GM19239 (cell line): ENCODE data around the gene NCSTN.

Experiments used
- DNase-seq: peaks from one replicate; pipeline ENCODE4 v3.0.0; 2011; ENCODE audit warnings: low spot score; ENCODE audit not compliant: insufficient read length
- FAIRE-seq: peaks from 2 replicates; lab custom pipeline; 2011; peaks lifted over from hg19 to GRCh38; lab: Jason Lieb, UNC

Gene NCSTN

DNA sequence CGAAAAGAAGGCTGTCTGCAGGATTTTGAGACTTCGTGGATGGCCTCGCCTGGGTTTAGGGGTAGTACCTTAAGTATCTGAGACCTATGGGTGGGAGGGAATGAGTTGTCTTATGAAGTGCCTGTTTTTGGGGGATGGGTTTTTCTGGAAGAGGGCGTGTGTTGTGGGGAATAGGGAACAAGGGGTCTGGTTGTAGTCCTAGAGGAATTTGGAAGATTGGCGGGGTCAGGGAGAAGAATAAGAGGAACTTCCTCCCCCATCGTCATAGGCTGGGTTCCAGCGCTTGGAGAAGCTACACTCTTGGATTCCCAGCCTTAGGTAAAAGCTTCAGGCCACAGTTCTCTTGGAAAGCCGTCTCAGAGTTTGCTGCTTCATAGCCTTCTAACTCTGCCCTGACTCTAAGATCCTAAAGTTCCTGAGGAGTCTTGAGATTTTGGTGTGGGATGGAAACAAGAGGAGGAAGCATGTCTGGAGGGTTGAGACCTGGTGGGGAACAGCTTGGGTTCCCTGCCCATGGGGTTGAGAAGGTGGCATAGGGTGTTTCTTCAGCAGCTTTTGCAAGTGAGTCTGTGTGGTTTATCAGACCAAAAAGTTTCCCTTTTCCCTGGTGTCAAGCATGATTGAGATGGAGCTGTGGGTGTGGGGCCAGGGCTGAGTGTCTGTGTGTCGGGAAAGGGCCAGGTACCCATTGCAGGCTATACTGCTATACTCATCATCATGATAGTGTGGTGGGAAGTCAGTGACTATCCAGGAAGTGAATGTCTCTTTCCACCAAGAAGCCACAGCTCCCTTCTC is 59.0 kb downstream of the NCSTN start:
- DNase-seq (no peak), FAIRE-seq (no peak)

DNA sequence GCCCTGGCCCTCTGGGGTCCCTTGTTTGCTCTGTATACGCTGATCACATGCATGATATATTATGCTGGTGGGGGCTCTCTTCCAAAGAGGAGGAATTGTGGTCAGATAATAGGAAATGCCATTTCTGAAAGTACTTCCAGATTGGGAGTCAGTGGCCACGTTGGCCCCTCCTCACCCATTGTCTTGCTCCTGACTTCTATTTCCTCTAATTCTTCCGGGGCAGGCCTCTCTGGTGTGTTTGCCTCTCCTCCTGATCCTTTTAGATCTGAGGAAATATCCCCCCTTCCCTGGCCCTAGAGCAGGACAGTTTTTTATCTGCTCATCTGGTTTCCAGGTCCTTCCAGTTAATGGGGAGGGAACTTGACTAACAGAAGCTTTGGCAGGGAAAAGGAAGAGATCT is 60.1 kb downstream of the NCSTN start:
- no peak for DNase-seq
- no peak for FAIRE-seq

DNA sequence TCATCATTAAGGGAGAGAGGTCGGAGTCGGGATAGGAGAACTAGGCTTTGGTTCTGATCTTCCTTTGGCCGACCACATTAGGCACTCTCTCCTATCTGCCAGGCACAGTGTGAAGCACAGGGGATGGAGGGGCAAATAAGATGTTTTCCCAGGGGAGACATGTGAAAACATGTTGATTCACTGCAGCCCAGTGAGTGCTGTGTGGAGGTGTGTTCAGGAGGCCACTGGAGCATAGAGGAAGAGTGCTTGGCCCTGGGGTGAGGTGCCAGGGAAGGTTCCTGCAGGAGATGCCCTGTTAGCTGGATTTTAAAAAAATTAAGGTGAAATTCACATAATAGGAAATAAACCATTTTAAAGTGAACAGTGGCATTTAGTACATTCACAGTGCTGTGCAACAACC is 60.9 kb downstream of the NCSTN start:
- FAIRE-seq (no peak), DNase-seq (no peak)

DNA sequence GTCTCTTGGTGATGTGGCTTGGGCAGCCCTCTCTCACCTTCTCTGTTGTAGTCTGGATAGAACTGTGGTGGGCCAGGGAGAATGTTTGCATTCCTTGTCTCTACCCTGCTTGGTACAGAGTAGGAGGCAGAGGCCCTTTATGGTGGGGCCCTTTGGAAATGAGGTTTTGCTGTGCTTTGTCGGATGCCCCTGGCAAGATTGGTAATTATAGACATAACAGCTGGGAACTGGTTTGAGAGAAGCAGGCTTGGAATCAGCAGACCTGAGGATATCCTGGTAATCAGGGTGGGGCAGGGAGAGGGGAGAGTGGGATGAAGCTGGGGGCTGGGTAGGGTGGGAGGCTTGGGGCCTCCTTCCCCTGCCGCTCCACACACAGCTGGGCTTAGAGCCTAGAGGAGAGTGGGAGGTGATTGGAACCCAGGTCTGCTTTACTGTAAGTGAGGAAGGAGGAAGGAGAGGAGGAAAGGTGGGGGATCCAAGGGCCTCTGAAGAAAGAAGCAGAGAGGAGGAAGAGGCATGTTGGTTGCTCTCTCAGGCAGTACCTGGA is 62.2 kb downstream of the NCSTN start:
- DNase-seq = no peak

DNA sequence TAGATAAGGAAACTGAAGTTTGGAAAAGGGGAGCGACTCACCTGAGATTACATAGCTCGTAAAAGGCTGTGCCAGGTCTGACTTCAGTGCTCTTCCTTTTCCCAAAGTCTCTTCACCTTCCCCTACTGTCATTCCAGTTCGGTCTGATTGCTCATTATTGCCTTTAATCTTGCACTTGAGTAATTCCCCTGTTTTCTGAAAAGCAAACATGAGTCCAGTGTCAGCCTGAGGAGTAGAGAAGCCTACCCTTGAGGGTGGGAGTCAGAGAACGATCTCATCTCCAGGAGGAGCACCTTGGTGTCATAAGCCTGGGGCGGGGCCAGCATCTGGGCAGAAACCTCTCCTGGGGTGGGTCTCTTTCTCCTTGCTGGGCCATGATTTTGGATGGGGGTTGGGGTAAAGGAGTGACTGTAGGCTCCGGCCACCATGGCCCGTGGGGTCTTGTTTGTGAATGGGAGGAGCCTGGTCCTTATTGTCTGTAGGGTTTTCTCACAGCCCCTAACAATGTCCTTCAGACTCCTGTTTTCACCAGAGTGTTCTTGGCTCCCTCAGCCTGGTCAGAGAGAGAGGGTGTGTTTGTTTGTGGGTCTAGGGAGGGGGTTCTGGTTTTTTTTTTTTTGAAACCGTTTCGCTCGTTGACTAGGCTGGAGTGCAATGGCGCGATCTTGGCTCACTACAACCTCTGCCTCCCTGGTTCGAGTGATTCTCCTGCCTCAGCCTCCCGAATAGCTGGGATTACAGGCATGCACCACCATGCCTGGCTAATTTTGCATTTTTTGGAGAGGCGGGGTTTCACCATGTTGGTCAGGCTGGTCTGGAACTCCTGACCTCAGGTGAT is 63.2 kb downstream of the NCSTN start:
- FAIRE-seq (no peak), DNase-seq (no peak)

More for the DNA sequence above, 62.2 kb downstream of the NCSTN start:
- no peak for FAIRE-seq

DNA sequence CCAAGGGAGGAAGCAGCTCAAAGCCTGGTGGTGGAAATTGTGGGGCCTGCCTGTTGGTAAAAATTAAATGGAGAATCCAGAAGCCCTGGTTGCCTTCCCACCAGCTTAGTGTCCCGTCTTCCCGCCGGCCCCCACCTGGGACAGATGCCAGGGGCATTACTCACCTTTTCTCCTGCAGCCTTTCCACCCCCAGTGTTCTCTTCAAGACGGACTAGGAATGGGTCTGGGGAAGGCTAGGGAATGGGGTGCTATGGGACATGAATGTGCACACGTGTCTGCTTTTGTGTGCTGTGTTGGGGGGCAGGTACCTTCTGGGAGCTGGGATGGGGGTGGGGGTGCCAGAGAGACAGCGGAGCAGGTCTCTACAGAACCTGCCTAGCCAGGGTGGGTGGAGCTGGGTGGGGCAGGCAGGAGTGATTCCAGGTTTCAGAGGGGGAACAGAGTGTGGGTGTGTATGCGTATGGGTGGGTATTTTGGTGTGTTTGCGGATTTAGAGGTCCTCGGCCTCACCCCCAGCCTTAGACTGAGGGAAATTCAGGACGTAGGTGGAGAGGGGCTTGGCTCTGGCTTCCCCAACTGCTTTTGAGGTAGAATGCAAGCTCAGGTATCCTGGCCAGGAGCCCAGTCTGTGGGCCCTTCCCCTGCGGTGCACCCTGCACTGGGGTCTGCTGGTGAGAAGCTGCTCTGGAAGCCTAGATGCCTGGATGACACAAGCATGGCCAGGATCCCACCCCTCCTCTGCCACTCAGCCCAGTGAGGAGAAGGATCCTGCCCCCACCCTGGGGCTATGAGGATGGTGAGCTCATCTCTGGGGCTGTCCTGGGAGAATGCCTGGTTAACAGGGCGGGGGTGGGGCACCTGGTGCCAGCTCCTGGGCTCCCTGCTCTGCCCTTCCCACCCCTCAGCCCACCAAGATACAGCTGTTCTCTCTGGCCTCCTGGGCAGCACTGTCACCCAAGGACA is 64.9 kb downstream of the NCSTN start:
- FAIRE-seq (no peak), DNase-seq (no peak)
